Hepatocyte (in vitro differentiated cells): ENCODE measurements around the gene KPNA6. TPM values are rescaled to one million over a fixed set of nuclear protein-coding genes. Genes with fewer than 3 reads are reported as not detected.
A peak's percentile ranks its signal among the peaks of the same experiment; 100 is the strongest.

Experiments
- DNase-seq: peaks from one replicate; pipeline ENCODE4 v3.0.0-alpha.2; 2016; ENCODE audit warnings: low spot score
- H2AFZ ChIP-seq: fragments of 200-600 bp; sonication (generic); 2 replicates; pipeline ENCODE4 v1.6.0; 2016; ENCODE audit warnings: antibody characterized with exemption, mild to moderate bottlenecking
- H3K27ac ChIP-seq: fragments of 200-600 bp; sonication (generic); 2 replicates; pipeline ENCODE4 v1.5.1; 2016; ENCODE audit warnings: mild to moderate bottlenecking
- H3K27me3 ChIP-seq: fragments of 200-600 bp; sonication (generic); 2 replicates; pipeline ENCODE4 v1.6.1; 2016
- H3K36me3 ChIP-seq: fragments of 200-600 bp; sonication (generic); replicated peaks from 2 replicates; pipeline ENCODE4 v1.5.1; 2016; ENCODE audit warnings: low read depth; ENCODE audit not compliant: insufficient read depth
- H3K4me1 ChIP-seq: fragments of 200-600 bp; sonication (generic); 2 replicates; pipeline ENCODE4 v1.5.1; 2016; ENCODE audit warnings: mild to moderate bottlenecking, moderate library complexity; ENCODE audit not compliant: insufficient read depth
- H3K4me2 ChIP-seq: fragments of 200-600 bp; sonication (generic); 2 replicates; pipeline ENCODE4 v1.6.0; 2016
- H3K4me3 ChIP-seq: fragments of 200-600 bp; sonication (generic); 2 replicates; pipeline ENCODE4 v1.5.1; 2016; ENCODE audit warnings: mild to moderate bottlenecking
- H3K79me2 ChIP-seq: fragments of 200-600 bp; sonication (generic); 2 replicates; pipeline ENCODE4 v1.6.0; 2017; ENCODE audit warnings: mild to moderate bottlenecking
- H3K9me2 ChIP-seq: fragments of 200-600 bp; sonication (generic); replicated peaks from 2 replicates; pipeline ENCODE4 v1.6.0; 2017; ENCODE audit warnings: mild to moderate bottlenecking; ENCODE audit not compliant: insufficient read depth
- H3K9me3 ChIP-seq: fragments of 200-600 bp; sonication (generic); 2 replicates; pipeline ENCODE4 v1.5.1; 2016; ENCODE audit warnings: low read depth, mild to moderate bottlenecking
- H4K20me1 ChIP-seq: fragments of 200-600 bp; sonication (generic); 2 replicates; pipeline ENCODE4 v1.6.0; 2016; ENCODE audit warnings: mild to moderate bottlenecking; ENCODE audit not compliant: insufficient read depth, poor library complexity, severe bottlenecking
- EZH2 ChIP-seq: fragments of 200-600 bp; sonication (generic); IDR thresholded peaks from 2 replicates; pipeline ENCODE4 v1.6.1; 2016; ENCODE audit warnings: antibody characterized with exemption, mild to moderate bottlenecking, borderline replicate concordance
- EZH2phosphoT487 ChIP-seq: fragments of 200-600 bp; sonication (generic); IDR thresholded peaks from one replicate; pipeline ENCODE4 v1.6.1; 2018; ENCODE audit warnings: antibody characterized with exemption, mild to moderate bottlenecking, low read depth, moderate library complexity; ENCODE audit not compliant: unreplicated experiment, severe bottlenecking
- WGBS: methylation state at CpG from one replicate; pipeline ENCODE4 v1.1.6; 2016; ENCODE audit warnings: low lambda C conversion rate; ENCODE audit errors: missing lambda C conversion rate; 5-methylcytosine and 5-hydroxymethylcytosine counted together
- polyA plus RNA-seq: library from polyadenylated mRNA; unstranded; fragments of >200 nt; fragmentation: Nextera tagmentation; extraction: Ambion mirVana; gene quantifications from 2 replicates; pipeline ENCODE4 v1.2.1, GENCODE V29; 2016
- total RNA-seq: library from RNA; depleted of rRNA; stranded (reverse); fragments of >200 nt; gene quantifications from 2 replicates; pipeline ENCODE4 v1.2.3, GENCODE V29; 2014
- TF ChIP-seq, protein P1 (sequence below): fragments of 200-600 bp; sonication (generic); IDR thresholded peaks from 2 replicates; pipeline ENCODE4 v1.5.1; 2016; ENCODE audit warnings: antibody characterized with exemption, mild to moderate bottlenecking; ENCODE audit not compliant: poor library complexity

KPNA6 gene
- total and polyA plus RNA-seq, 2 experiments from 2014 or later, result 30.3 to 48.5 TPM

DNA sequence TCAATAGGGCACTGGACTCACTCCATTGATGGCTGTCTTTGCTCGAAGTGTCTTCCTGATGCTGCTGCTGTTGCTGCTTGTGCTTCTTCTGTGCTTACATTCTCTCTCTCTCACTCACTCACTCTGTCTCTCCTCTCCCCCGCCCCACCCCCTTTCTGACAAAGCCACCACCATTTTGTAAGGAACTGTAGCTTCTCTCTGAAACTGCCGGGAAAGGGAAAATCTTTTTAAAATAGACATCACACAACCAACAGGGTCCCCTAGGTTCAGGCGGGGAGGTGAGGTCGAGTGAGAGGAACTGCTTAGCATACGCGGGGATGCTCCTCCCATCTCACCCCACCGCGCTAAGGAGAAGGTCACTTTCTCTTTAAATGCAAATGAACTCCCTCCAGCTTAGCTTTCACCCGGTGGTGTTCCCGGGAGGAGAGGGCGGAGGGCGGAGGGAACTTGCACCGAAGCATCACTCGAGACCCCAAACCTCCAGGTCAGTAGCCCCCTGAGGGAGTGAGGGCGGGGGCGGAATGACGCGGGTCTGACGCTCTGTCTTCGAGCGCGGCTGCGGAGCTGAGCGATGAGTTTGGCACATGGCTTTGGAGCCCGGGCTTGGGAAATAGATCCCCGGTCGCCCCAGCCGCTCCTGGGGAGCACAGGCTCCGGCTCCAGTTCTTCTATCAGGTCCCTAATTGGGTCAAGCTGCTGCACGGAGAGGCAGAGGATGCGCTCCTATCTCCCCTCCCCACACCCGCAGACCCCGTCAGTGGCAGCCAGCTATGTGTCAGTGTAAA, 92.6 kb downstream of the KPNA6 start, which contains the start of gene CCDC28B:
Gene CCDC28B, plus strand, starts transcription at position 370 of the 785 bp plus-strand sequence. CDS start 1,341 bp downstream, outside the sequence.
- H3K27me3 ChIP-seq, result no peaks in the 10 kb centered on the region
- H3K79me2 ChIP-seq, result no peaks in the 10 kb centered on the region
- H3K4me3 ChIP-seq, result peak within 1 kb of the TSS; percentile 31
- H4K20me1 ChIP-seq, result no peaks in the 10 kb centered on the region
- H3K4me2 ChIP-seq, result peak within 1 kb of the TSS; percentile 97
- no peaks in the 10 kb centered on the region for H3K9me3 ChIP-seq
- TF ChIP-seq, protein P1, sequence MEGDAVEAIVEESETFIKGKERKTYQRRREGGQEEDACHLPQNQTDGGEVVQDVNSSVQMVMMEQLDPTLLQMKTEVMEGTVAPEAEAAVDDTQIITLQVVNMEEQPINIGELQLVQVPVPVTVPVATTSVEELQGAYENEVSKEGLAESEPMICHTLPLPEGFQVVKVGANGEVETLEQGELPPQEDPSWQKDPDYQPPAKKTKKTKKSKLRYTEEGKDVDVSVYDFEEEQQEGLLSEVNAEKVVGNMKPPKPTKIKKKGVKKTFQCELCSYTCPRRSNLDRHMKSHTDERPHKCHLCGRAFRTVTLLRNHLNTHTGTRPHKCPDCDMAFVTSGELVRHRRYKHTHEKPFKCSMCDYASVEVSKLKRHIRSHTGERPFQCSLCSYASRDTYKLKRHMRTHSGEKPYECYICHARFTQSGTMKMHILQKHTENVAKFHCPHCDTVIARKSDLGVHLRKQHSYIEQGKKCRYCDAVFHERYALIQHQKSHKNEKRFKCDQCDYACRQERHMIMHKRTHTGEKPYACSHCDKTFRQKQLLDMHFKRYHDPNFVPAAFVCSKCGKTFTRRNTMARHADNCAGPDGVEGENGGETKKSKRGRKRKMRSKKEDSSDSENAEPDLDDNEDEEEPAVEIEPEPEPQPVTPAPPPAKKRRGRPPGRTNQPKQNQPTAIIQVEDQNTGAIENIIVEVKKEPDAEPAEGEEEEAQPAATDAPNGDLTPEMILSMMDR, result no peak
- TF ChIP-seq EZH2phosphoT487 (no peak), EZH2 (no peak)
- no peaks in the 10 kb centered on the region for H3K9me2 ChIP-seq
- H3K27ac ChIP-seq, result peak within 1 kb of the TSS; percentile 82
- DNase-seq, result peak; percentile 73
- under 1% methylated on average over 34 of the region's 34 CpGs for WGBS
- H2AFZ ChIP-seq, result peak within 1 kb of the TSS; percentile 84
- no peaks in the 10 kb centered on the region for H3K36me3 ChIP-seq
- H3K4me1 ChIP-seq, result no peaks in the 10 kb centered on the region

DNA sequence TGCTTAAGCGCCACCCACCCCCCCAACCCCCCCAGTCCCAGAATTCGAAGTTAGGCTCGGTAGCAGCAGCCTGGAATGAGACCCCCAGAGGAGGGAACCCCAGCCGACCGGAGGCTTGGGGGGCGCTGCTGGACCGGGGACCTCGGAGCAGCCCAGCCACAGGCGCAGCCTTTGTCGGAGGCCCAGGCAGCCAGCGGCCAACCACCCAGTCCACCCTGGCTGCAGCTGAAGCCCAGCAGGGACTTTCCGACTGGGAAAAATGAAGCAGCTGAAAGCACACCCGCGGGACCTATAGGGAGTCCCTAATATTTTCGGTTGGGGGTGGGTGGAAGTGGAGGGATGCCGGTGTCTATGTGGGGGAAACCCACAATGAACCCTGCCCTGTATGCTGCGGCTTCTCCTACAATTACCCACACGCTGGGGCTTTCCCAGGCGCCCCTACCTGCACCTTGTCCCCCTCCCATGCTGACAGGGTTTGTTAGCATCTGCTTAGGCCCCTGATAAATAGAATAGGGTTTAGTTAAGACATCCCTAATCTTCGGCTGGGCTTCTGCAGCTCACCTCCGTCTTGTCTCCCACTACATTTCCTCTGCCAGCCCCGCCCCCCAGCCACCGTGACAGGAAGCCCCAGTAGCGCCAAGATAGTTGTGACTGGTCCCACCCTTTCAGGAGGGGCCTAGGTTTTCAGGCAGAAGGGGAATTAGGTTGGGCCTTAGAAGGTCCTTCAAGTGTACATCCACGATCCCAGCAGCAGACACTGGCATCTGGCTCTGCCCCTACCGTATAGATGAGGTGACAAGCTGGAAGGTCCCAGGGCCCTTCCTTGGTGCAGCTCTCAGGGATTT, 93.4 kb downstream of the KPNA6 start:
- H2AFZ ChIP-seq, result peak overlapping the region; percentile 84
- peak; percentile 78 for DNase-seq
- H3K36me3 ChIP-seq, result no peaks in the 10 kb centered on the region

DNA sequence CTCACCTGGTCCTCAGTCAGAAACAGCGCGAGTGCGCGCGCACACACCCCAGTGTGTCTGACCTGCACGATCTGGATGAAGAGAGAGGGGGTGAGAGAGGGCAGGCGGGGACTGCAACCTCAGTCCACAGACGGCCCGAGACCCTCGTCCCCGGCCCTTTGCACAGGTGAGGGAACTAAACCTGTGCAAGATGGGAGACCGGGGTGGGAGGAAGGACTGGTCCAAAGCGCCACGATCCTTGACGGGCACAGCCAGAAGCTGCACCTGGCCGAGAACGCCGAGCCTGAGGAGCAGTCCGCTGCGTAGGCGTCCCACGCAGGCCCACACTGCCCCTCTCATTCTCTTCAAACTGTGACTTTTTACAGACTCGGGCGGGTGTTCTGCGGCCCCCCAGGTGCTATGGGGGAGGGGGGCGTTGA, 97.1 kb downstream of the KPNA6 start:
- Histone ChIP-seq H3K4me3 (peak overlapping the region; percentile 36), H3K4me2 (peak overlapping the region; percentile 88), H2AFZ (peak overlapping the region; percentile 58), H3K36me3 (no peaks in the 10 kb centered on the region), H3K27ac (no peak overlapping the region), H3K27me3 (no peaks in the 10 kb centered on the region), H4K20me1 (no peaks in the 10 kb centered on the region), H3K4me1 (no peaks in the 10 kb centered on the region), H3K9me3 (no peaks in the 10 kb centered on the region), H3K9me2 (no peaks in the 10 kb centered on the region), H3K79me2 (no peaks in the 10 kb centered on the region)
- TF ChIP-seq EZH2 (no peak), EZH2phosphoT487 (no peak)
- TF ChIP-seq, protein P1, result no peak
- 28% methylated on average over 25 of the region's 26 CpGs for WGBS
- DNase-seq, result no peak

More for the DNA sequence above, 93.4 kb downstream of the KPNA6 start:
- Histone ChIP-seq H3K4me3 (peak overlapping the region; percentile 31), H3K9me3 (no peaks in the 10 kb centered on the region), H3K27me3 (no peaks in the 10 kb centered on the region), H4K20me1 (no peaks in the 10 kb centered on the region), H3K4me2 (peak overlapping the region; percentile 97), H3K9me2 (no peaks in the 10 kb centered on the region), H3K27ac (peak overlapping the region; percentile 82), H3K79me2 (no peaks in the 10 kb centered on the region), H3K4me1 (no peaks in the 10 kb centered on the region)
- TF ChIP-seq EZH2, result no peak
- TF ChIP-seq, protein P1, result peak; percentile 15
- WGBS, result 12% methylated on average over 25 of the region's 26 CpGs
